ENCODE data around the gene TRIM49B.
"Not testable (repeated sequence)": the region's sequence is repeated elsewhere in the genome, so short reads cannot be mapped to it uniquely, and the experiment has no call there.

Gene TRIM49B, protein sequence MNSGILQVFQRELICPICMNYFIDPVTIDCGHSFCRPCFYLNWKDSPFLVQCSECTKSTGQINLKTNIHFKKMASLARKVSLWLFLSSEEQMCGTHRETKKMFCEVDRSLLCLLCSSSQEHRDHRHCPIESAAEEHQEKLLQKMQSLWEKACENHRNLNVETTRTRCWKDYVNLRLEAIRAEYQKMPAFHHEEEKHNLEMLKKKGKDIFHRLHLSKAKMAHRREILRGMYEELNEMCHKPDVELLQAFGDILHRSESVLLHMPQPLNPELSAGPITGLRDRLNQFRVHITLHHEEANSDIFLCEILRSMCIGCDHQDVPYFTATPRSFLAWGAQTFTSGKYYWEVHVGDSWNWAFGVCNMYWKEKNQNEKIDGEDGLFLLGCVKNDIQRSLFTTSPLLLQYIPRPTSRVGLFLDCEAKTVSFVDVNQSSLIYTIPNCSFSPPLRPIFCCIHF

DNA sequence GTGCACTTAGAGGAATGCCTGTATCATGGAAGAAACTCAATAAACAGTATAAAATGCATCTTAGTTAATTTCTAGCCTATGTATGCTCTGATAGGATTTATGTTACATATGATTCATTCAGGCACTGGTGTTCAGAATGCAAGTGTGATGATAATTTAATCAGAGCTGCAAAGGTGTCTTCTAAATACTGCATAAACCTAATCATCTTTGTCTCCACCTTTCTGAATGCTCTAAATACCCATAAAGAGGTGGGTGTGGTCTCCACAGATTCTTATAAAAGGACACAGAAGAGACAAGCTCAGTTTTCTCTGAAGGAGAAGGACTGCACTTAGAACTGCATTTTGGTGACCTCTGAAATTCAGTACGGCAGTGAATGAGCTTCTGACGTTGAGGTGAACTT is at the start of gene TRIM49B:
Gene TRIM49B (plus strand): TSS at position 301 of the 400 bp plus-strand sequence. CDS start 2,777 bp downstream, outside the sequence.
- not testable (repeated sequence) for DNase-seq

DNA sequence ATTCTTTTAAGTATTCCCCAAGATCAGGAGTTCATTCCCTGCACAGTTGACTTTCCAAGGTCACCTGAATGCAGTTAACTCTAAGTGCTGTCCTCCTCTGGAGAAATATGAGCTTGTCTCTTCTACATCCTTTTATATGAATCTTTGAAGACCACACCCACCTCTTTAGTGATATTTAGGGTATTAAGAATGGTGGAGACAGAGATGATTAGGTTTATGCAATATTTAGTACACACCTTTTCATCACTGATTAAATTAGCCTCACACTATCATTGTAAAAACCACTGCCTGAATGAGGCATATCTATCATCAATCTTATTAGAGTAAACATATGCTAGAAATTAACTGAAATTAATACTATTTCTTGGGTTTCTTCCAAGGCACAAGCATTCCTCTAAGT is 44.8 kb upstream of the TRIM49B start, which contains the start of gene TRIM51G:
Gene TRIM51G (minus strand): TSS at position 101 of the 400 bp plus-strand sequence. CDS start 2,190 bp downstream, outside the sequence.
- not testable (repeated sequence) for DNase-seq

DNA sequence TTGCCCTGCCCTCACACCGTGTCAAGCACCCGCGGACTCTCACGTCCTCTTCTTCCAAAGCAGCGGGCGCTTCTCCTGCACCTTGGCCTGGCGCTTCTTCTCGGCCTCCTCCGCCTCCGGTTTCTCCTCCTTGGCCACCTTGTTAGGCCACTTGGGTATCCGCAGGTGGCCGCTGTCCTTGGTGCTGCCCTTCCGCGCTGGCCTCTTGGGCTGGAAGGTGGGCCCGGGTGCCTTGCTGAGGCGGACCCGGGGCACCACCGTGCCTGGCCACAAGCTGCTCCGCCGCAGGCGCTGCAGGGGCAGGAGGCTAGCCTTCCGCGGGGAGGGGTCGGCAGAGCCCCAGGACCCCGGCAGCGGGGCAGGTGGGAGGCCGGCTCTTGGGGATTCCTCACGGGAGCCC is 19.6 kb downstream of the TRIM49B start:
- DNase-seq = not testable (repeated sequence)

DNA sequence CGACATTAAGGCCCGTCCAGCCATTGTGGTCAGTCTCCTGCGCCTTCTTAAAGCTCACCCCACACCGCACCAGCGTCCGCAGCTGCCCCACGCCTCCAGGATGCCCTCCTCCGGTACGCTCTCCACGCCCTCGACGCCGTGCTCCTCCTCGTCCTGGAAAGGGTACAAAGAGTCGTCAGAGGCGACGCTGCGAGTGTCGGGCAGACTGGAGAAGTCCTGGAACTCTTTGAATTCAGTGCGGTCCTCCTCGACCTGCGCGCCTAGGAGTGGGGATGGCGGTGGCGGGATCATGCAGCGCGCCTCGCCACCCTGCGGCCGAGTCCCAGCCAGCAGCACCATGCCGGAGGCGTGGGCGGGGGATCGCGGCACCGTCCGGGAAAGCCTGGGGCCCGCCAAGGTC is 21.2 kb downstream of the TRIM49B start:
- not testable (repeated sequence) for DNase-seq

DNA sequence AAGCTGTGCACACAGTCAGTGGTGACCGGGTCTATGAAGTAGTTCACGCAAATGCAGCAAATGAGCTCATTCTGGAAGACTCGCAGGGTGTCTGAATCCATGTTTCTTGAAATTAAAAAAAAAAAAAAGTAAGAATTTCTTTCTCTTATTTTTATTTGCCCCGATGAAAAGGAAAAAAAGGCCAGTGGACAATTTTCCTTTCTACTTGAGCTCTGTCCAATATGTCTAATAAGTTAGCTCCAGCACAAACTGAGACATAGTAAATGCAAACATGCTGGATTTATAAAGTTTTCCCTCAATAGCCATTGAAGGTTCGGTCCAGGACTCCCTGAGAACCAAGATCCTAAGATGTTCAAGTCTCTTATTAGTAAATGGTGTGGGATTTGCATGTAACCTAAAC is 30.4 kb downstream of the TRIM49B start, which contains the start of gene TRIM64C:
Gene TRIM64C (minus strand): TSS at position 101 of the 400 bp plus-strand sequence. CDS start 0 bp downstream, at position 101.
- DNase-seq = not testable (repeated sequence)

DNA sequence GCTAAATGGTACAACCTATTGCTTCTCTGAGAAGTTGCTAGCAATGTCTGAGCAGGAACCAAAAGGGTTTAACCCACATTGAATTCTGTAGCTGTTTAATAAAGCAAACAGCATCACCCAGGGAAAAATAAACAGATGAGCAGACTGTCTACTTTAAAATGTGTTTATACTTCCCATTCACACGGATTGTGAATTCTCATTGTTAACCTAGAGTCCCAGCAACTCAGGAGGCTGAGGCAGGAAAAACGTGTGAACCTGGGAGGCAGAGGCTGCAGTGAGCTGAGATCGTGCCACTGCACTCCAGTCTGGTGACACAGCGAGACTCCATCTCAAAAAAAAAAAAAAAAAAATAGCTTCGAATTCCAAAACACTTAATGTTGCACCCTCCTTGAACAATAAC is 41.3 kb downstream of the TRIM49B start:
- DNase-seq = not testable (repeated sequence)

Data from nucleus accumbens (tissue), 56 donors.